ENCODE results near the gene RGS7.
"Not testable (repeated sequence)": the region's sequence is repeated elsewhere in the genome, so short reads cannot be mapped to it uniquely, and the experiment has no call there.

RGS7 gene

DNA sequence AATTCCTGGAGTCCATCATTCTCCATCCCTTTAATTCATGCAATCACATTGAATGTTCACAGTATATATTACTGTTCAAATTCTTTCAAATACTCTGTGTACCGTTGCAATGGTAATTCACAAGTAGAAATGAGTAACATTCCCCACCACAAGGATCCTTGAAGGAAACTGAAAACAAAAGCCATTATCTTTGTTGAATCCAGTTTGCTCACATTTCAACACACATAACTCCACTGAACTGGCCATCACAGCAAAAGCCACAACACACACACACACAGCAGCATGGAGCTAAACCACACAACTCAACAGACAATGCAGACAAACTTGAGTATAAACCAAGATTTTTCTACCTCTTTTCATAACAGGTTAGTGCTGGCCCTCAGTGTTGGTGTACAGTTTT is 556.7 kb downstream of the RGS7 start:
- no peak for DNase-seq (ENCODE audit: low read depth in 1 of 2, low spot score in 1 of 2)

DNA sequence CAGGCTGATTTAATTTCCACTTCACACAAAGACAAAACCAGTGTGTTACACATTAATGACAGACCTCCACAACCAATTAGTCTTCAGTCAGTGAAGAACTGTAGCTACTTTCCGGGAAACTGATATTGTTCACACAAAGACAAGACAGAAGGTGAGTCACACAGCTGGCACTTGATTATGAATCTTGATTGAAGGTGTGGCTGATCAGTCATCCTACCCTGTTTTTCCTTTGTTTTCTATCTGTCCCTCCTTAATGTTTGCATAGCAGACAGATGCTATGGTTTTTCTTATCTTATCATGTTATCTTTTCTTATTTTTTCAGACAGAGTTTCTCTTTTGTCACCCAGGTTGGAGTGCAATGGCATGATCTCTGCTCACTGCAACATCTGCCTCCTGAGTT is 560.0 kb downstream of the RGS7 start:
- DNase-seq (ENCODE audit: low read depth in 1 of 2, low spot score in 1 of 2) = no peak

DNA sequence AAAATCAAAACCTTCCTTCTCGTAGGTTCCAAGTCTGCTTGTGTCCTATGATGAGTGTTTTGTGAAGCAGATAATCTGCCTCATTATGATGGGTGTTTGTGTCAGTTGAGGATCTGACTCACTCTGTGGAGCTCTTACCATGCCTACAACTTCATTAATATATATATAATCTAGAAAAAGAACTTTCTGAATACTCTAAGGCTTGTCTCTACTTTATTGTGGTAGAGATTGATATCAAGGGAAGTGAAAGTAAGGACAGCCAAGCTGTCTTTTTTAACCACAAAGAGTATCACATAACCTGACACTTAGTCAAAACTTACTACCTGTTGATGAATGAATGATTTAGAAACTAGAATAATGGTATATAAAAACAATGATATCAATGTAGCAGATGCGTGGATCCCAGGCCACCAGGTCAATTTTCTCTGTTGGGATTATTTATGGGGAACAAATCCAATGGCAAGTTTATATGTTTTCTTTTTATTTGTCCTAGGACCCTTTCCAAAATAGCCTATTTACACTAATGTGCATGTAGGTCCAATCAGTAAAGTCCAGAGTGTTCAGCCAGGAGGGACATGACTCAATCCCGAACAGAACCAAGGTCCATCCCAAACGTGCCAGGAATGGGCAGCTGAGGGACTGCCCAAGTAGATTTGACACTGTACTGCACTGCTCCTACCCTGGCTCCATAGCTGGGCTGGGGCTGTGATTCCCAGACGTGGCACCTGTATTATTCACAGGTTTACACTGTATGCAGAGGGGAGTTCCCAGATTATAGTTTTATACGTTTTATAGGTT is 562.8 kb downstream of the RGS7 start:
- DNase-seq (ENCODE audit: low read depth in 1 of 2, low spot score in 1 of 2) = no peak

DNA sequence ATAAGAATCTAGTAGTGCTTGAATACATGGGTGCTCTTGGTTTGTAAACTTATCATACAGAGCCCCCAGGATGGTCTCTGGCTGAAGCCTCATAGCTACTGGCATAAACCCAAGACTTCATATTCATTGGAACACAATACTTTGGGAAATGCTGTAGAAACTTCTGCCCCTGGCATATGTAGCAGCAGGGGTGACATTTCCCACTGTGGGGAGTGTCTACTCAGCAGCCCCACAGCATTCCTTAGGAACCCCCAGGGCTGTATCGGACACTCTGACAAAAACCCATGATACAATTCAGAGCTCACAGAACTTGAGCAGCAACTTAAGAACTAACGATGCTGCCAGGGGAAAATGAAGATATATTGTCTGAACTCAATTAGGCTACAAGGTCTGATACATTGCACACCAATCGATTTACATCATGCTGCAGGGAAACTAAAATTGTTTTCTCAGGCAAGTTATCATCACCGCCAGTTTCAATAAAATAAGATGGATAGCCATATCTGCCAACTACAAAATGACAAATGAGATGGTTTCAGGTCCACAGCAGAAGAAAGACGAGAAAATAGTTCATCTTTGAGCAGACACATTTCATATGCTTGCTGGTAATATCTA is 564.0 kb downstream of the RGS7 start:
- no peak for DNase-seq (ENCODE audit: low read depth in 1 of 2, low spot score in 1 of 2)

DNA sequence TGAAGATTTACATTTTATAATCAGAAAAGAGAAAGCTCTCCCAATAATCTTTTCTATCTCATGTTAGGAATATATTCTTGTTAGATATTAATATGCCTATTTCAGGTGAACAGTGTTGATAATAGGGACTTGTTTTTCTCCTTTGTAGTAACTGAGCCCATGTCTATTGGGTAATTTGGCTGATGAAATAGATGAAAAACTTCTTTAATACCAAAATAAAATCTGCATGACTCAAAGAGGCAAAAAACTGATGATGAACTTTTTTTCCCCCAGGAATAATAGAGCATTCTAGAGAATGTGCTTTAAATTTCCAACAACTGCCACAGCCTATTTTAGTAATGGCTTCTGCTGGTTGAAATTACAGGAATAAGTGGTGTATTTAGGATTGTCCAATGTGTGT is 566.1 kb downstream of the RGS7 start:
- no peak for DNase-seq (ENCODE audit: low read depth in 1 of 2, low spot score in 1 of 2)

DNA sequence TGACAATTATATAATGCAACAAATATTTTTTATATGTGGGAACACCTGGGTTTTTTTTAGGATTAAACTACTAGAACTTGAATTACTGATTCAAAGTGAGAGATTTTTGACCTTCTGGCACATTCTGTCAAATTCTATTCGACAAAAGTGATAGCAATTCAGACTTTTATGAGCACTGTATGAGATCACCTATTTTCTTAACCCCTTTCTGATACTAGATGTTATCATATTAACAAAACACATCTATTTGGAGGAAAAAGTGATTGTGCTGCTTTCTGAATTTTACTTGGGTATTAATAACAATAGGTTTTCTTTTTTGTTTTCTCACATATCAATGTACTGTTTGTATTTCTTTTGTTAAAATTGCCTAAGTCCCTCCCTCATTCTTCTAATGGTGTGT is 570.1 kb downstream of the RGS7 start:
- no peak for DNase-seq (ENCODE audit: low read depth in 1 of 2, low spot score in 1 of 2)

DNA sequence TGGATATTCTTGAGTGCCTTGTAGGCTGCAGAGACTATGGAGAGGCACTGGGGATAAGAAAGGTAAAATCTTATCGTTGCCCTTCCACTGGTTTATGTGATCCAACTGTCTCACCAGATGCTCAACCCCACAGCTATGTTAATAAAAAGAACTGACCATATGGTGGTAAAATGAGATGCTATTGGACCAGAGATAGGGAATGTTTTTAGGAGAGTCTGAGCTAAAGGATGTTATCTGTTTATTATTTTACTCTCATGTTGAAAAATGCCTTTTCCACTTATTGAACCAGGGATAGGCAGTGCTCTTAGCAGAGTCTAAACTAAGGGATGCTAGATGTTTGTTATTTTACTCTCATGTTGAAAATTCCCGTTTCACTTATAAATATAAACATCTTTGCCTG is 572.2 kb downstream of the RGS7 start:
- no peak for DNase-seq (ENCODE audit: low read depth in 1 of 2, low spot score in 1 of 2)

DNA sequence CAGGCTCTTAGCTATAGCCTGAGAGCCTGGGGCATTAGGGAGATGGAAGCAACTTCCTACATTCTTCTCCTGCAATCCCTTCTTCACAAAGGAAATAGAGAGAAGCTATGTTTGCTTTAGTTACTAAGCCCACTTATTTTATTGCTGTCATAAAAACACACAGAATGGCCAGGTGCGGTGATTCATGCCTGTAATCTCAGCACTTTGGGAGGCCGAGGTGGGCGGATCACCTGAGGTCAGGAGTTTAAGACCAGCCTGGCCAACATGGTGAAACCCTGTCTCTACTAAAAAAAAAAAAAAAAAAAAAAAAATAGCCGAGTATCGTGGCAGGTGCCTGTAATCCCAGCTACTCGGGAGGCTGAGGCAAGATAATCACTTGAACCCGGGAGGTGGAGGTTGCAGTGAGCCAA is 573.3 kb downstream of the RGS7 start:
- not testable (repeated sequence) for DNase-seq (ENCODE audit: low read depth in 1 of 2, low spot score in 1 of 2)

DNA sequence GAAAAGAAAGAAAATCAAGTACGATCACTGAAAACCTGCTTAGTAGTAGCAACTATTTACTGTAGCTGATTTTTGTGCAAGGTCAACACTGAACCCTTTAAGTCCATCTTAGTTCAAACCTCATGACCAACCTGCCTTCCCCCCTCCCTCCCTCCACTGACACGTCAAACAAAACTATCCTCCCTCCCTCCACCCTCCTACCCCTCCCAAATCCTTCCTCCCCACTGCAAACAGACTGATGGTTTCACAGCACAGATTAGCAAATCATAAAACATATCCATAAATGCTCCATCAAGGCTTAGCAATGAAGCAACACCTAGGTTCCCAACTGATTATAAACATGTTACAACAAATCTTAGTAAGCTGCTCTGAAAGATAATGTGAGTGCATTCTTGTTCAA is 580.8 kb downstream of the RGS7 start:
- DNase-seq (ENCODE audit: low read depth in 1 of 2, low spot score in 1 of 2) = no peak

DNA sequence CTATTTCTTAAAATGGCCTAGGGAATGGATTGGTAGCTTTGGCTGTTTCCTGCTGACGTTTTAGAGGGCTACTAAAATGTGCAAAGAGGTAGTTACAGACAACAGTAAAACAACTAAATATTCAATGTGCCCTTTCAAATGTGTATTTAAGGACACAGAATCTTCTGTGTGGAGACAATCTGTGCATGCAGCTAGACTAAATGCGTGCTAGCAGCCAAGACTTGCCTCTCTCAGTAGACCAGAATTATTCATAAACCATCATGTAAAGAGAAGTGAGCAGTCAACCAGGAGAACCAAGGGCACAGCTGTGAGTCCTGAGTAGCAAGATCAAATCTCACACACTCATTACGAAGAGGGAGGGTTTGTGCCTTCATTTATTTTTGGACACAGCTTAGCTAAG is 584.9 kb downstream of the RGS7 start:
- DNase-seq (ENCODE audit: low read depth in 1 of 2, low spot score in 1 of 2) = no peak

DNA sequence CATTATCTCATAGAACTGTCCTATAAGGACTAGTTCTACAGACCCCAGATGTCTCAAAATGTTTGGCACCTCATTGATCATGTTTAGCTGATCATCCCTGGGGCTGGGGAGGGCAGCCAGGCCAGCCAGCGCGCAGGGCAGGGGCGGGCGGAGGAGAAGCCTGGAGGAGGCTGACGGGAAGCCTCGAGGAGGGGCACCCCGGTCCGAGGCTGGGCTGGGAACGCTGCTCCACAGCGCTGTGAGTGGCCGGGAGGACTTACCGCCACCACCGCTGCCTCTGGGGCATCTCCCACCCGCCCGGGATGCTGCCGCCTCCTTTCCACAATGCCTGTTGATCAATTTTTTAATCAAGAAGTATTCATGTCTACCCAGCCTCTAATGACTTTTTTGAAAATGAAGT is 585.6 kb downstream of the RGS7 start:
- DNase-seq (ENCODE audit: low read depth in 1 of 2, low spot score in 1 of 2) = no peak

DNA sequence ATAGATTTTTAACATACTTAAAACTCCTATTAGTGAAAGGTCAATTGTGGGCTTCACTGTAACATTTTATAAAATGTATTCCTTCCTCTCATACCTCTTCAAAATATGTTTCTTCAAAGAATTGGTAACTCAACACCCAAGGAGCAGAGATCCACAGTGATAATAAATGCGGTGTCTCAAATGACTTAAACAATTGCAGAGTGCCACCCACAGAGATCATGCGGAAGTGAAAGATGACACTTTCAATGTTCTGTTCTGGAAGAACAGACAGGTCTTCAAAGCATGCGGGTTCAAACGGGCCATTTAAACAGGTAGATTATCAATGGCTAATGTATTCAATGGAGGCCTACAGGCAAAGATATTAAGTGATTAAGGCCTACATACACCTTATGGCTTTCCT is 588.0 kb downstream of the RGS7 start:
- DNase-seq (ENCODE audit: low read depth in 1 of 2, low spot score in 1 of 2) = no peak

DNA sequence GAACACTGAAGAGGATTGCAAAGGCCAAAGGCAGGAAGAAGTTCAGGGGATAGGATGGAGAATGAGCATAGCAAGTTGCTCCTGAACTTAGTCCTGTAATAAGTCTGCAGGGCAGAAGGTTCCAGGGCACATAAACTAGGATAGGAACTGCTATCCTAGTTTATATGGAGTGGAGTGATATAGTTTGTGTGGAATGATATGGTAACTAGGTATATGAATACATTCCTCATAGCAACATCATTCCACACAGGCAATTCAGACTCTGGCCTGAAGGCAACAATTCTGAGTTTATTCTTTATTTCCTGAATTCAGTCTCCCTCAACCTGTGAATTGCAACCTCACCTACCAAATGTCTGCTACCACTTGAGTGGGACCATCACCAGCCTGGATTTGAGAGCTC is 590.2 kb downstream of the RGS7 start:
- no peak for DNase-seq (ENCODE audit: low read depth in 1 of 2, low spot score in 1 of 2)

DNA sequence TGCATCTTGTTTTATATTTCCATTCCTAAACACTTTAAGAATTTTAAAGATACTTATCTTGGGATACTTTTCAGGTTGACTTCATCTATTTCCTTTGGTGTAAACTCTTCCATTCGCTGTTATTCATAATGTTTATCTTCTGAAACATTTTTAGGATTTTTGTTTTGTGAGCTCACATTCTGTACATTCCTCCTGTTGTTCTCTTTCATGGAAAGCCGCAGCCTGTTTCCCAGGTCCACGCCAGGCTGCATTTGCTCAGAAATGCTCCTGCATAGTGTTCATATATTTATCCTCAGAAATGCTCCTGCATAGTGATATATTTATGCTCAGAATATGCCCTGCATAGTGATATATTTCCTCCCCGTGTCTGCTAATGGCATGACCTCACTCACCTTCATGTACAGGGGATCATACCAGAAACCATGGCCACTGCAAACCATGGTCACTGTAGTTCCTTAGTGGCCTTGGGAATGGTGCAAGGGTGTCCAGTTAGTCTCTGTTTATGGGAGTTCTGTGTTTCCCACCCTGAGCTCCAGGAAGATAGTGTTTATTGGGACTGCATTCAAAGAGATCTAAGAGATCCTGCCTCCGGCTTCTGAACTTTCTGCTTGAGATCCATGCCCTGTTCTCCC is 591.2 kb downstream of the RGS7 start:
- no peak for DNase-seq (ENCODE audit: low read depth in 1 of 2, low spot score in 1 of 2)

DNA sequence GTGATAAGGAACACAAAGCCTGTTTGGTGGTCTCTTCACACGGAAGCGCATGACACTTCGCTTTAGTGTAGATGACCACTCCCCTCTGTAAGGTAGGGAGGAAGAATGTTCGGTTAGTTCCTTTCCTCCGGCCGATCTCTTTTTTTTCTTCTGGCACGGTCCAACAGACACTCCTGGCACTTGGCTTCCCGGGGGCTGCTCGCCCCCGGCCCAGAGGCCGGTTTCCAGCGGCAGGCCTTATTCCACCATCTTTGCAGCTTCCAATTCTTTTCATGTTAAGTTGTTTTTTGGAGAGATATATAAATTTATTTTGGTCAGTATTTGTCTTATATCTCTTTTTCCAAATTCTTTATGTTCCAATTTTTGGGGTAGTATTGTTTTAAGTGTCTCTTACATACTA is 593.2 kb downstream of the RGS7 start:
- no peak for DNase-seq (ENCODE audit: low read depth in 1 of 2, low spot score in 1 of 2)

DNA sequence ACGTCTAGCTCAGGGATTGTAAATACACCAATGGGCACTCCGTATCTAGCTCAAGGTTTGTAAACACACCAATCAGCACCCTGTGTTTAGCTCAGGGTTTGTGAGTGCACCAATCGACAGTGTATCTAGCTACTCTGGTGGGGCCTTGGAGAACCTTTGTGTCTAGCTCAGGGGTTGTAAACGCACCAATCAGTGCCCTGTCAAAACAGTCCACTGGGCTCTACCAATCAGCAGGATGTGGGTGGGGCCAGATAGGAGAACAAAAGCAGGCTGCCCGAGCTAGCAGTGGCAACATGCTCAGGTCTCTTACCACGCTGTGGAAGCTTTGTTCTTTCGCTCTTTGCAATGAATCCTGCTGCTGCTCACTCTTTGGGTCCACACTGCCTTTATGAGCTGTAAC is 593.9 kb downstream of the RGS7 start:
- DNase-seq (ENCODE audit: low read depth in 1 of 2, low spot score in 1 of 2) = not testable (repeated sequence)

DNA sequence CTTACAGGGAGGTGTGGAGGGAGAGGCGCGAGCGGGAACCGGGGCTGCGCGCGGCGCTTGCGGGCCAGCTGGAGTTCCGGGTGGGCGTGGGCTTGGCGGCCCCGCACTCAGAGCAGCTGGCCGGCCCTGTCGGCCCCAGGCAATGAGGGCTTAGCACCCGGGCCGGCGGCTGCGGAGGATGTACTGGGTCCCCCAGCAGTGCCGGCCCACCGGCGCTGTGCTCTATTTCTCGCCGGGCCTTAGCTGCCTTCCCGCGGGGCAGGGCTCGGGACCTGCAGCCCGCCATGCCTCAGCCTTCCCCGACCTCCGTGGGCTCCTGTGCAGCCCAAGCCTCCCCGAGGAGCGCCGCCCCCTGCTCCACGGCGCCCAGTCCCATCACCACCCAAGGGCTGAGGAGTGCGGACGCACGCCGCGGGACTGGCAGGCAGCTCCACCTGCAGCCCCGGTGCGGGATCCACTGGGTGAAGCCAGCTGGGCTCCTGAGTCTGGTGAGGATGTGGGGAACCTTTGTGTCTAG is 594.5 kb downstream of the RGS7 start:
- DNase-seq (ENCODE audit: low read depth in 1 of 2, low spot score in 1 of 2) = not testable (repeated sequence)

DNA sequence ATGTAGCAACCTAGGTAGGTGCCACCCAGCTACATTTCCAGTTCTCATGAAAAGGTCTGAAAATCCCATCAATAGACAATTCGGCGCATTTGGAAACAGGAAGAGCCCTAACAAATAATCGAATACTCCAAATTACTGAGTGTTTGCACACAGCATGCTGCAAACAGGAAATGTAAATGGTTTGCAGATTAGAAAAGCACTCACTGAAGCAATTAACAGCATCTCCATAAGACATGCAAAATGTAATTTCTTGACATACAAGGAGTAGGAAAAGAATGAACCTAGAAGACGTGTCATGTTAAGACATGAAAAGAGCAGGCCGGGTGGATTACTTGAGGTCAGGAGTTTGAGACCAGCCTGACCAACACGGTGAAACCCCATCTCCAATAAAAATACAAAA is 598.2 kb downstream of the RGS7 start:
- not testable (repeated sequence) for DNase-seq (ENCODE audit: low read depth in 1 of 2, low spot score in 1 of 2)

DNA sequence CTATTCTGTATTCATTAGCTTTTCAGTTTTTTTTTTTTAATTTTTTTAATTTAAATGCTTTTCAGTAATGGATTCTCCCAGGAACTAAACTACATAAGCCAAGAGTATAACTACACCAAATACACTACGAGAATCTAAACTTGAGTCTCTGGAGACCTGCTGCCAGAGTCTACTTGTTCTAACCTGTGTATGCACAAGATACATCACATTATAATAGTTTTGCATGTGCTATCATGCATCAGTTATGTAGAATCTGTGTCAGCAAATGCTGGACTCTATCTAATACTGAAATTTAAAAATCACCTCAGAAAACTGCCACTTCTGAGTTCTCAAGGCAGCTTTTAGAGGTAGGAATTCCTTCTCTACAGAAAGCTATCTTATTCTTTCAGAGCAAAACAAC is 598.7 kb downstream of the RGS7 start:
- no peak for DNase-seq (ENCODE audit: low read depth in 1 of 2, low spot score in 1 of 2)

DNA sequence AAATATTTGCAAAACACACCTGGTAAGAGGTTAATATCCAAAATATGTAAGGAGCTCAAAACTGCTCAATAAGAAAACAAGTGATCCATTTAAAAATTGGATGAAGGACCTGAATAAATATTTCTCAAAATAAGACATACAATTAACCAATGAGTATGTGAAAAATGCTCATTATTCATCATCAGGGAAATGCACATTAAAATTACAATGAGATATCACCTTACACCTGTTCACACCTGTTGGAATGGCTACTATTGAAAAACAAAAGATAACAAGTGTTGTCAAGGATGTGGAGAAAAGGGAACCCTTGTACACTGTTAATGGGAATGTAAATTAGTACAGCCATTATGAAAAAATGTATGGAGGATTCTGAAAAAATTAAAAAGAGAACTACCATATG is 609.1 kb downstream of the RGS7 start:
- DNase-seq (ENCODE audit: low read depth in 1 of 2, low spot score in 1 of 2) = no peak

DNA sequence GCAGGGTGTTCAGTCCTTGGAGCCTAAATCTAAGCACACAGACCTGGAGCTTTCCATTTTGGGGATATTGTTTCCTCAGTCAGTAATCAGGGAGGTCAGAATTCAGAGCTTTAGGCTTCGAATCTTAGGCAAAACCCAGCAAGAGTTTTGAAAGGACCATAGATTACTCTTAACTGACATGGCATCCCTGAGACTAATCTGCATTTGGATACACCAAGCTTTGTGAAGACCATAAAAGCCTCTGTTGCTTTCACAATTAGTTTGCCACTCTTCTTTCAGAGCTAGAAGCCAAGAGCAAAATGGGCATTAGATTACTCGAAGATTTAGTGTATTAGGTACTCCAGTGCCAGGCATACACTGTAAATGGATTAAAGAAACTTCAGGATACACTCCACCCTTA is 613.3 kb downstream of the RGS7 start:
- DNase-seq (ENCODE audit: low read depth in 1 of 2, low spot score in 1 of 2) = no peak

DNA sequence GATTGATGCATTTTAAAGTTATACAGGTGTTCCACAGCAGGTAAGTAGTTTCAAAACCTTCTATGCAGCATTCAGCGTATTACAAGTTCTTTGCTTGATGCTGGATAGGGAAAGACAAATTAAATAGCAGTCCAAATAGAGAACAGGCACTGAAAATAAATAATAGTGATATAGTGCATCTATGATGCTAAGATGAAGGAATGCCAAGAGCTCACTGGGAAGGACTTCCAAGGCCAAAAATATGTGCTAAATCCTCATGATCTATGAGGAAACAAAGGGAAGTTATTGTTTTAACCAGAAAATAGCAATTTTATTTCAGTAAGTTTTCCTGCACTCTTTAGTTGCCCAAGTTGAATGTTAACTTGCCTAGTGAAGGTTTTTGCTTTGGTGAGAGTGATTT is 617.3 kb downstream of the RGS7 start:
- no peak for DNase-seq (ENCODE audit: low read depth in 1 of 2, low spot score in 1 of 2)
